ENCODE measurements around the gene BMP5. TPM values are rescaled to one million over a fixed set of nuclear protein-coding genes. Genes with fewer than 3 reads are reported as not detected.
"Not testable (repeated sequence)": the region's sequence is repeated elsewhere in the genome, so short reads cannot be mapped to it uniquely, and the experiment has no call there.

Gene BMP5
- total RNA-seq (2014; rRNA removed; shearing (Covaris generic)) = not detected in 2 replicates

DNA sequence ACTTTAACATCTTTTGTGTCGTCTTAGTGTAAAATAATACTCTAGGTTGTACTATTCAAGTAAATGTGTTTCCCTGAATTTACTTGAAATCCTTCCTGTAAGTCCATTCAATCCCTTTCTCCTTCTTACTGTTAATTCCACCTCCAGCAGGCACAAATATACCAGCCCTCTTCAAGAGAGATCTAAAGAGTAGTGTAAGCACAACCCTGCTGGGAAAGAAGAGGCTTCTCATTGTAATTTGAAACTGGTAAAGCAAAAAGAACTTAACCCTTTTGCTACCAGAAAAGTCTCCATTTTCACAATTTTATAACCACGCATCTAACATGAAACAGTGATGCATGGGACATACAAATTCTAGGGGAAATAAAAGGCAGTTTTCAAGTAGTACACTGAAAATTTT, at the start of gene BMP5:
Gene BMP5 (minus strand): TSS at position 191 of the 400 bp plus-strand sequence. CDS start 725 bp downstream, outside the sequence.
- no peak for DNase-seq (ENCODE audit: low spot score)

DNA sequence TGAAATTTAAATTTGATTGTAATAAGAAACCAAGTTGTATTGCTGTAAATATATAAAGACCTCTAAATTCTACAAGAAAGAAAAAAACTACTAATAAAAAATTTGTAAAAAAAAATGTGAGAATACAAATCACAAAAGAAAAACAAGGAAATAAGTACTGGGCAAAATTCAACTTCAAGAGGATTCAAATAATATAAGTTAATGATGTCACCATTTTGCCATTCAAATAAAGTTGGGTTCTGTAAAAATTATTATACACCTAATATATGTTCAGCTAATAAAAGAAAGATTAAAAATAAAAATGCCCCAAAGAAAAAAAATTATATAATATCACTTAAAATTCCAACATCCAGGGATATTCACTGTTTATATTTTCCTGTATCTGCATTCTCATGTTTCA, 47.0 kb upstream of the BMP5 start:
- no peak for DNase-seq (ENCODE audit: low spot score)

DNA sequence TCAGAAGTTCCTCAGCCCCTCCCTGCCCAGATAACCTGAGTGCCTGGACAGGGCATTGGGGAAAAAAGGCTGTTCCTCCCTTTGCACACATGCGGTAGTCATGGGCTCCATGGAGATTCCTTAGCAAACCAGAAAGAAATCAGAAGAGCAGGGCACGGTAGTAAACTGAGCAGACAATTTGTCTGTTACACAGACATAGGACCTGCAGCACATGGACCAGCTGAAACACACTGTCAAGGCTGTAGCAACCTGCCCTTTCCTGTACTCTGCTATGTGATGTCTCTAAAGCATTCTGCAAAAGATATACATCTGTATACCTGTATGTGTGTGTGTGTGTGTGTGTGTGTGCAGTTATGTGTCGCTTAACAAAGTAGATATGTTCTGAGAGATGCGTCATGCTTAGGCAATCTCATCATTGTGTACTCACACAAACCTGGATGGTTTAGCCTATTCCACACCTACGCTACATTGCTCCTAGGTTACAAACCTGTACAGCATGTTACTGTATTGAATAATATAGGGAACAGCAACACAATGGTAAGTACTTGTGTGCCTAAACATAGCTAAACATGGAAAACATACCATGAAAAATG, 44.4 kb upstream of the BMP5 start:
- DNase-seq (ENCODE audit: low spot score) = no peak

DNA sequence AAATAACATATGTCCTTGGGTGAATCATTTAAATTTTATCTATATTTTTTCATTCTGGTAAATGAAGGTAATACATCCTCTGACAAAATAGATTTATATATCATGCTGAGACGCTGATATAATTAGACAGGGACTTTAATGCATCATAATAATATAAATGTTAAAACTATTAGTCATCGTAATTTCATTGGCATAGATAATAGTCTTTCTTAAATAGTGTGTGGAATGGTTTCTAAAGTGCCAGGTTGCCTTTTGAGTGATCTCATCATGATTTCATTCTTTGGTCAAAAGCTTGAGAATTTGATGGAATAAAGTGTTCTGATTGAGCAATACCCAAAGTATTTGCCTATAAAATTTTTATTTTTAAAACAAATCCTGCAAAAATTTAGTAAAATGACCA, 43.2 kb upstream of the BMP5 start:
- no peak for DNase-seq (ENCODE audit: low spot score)

DNA sequence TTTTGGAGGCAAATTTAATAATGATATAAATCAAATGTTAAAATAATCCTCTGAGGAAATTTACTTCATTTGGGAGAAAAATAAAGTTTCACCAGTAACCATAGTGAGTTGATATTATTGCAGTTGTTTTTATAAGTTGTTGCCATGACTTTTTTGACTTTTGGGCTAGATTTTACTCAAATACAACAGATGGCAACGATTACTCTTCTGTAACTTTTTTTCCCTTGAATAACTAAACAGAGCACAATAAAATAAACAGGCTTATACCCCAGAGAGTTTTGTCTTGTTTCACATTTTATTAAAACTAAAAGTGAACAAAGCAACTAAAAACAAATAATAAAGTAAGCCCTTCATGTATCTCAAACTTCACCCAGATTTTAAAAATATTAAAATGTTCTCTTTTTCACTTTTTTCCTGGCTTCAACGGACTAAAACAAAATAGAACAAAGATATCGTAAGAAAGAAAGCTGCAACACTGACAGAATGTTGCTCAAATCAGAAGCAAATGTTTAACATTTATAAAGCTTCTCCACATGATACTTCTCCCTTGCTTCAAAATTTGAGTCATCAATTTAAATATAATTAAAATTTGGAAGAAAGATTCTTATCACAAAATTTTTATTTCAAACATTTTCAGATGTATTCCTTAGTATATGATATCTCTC, 42.5 kb upstream of the BMP5 start:
- DNase-seq (ENCODE audit: low spot score) = no peak

DNA sequence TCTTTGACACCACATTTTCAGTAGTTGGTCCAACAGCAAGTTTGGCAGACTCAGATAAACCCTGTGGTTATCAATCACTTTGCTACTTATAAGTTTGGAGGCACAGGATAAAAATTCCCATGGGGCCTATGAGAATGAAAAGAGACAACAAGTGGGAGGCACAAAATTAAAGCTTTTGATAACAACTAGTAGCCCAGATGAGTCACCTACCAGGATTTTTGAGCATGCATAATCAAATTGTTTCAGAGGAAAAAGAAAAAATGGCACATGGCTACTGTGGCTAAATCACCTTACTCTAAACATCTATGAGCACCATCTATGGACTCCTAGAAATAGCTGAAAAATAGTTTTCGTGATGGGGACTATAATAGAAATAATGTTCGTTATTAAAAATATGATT, 40.8 kb upstream of the BMP5 start:
- no peak for DNase-seq (ENCODE audit: low spot score)

DNA sequence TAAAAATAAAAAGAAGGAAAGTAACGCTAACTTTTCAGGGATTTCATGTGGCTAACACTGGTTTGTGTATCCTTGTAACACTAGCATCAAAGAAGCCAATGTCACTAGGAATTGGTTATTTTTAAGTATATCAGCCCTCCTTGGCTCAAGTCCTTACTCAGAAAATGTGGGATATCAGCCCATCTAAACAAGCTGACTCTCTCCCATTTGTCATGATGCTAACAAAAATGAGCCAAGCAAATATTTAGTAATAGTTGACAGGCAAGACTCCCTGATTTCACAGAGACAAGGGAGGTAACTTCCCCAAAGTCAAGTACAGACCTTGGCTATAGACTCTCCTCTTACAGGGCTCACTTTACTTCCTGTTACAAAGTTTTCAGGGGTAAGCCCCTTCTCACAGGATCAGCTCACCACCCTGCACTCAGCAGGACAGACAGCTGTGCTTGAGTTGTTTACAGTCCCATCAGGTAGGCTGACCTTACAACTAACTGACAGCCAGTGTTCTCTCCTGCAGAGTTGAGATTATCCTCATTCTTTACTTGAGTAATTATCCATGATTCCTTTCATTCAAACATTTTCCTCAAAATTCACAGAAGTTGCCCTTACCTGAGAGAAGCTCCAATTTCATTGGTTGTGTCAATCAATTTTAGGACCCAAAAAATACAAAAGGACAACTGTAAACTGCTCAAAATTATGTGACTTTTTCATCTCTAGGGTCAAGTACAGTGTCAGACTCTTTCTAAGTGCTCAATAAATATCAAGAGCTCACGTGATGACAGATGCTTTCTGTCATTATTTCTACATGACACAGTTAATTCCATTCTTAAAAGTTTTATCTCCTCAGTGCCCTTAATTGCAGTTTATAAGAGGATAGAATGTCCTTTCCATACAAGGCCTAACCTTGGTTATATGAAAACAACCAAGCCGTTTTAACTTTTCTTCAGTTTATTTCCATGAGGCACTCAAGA, 38.1 kb upstream of the BMP5 start:
- DNase-seq (ENCODE audit: low spot score) = no peak

DNA sequence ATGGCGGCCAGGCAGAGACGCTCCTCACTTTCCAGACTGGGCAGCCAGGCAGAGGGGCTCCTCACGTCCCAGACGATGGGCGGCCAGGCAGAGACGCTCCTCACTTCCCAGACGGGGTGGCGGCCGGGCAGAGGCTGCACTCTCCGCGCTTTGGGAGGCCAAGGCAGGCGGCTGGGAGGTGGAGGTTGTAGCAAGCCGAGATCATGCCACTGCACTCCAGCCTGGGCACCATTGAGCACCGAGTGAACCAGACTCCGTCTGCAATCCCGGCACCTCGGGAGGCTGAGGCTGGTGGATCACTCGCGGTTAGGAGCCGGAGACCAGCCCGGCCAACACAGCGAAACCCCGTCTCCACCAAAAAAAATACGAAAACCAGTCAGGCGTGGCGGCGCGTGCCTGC, 35.1 kb upstream of the BMP5 start:
- DNase-seq (ENCODE audit: low spot score) = not testable (repeated sequence)

DNA sequence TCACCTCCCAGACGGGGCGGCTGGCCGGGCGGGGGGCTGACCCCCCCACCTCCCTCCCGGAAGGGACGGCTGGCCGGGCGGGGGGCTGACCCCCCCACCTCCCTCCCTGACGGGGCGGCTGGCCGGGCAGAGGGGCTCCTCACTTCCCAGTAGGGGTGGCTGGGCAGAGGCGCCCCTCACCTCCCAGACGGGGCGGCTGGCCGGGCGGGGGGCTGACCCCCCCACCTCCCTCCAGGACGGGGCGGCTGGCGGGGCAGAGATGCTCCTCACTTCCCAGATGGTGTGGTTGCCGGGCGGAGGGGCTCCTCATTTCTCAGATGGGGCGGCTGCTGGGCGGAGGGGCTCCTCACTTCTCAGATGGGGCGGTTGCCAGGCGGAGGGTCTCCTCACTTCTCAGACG, 34.5 kb upstream of the BMP5 start:
- DNase-seq (ENCODE audit: low spot score) = not testable (repeated sequence)

DNA sequence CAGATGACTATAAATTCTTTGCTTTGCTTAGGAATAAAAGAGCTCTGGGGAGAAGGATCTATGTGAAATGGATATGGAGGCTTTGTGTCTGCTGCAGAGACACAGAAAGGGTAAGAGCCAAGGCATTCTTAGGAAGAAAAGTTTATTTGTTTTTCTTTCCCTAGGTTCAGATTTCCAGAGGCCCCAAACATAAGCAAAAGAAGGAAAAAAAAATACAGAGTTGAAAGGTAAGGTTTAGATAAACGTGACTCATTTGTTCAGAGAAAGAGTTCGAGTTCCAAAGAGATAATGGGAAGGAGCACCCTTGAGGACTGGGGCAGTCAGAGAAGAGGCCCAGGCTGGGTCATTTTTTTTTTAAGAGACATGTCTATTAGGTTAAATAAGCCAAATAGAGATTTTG, 27.4 kb upstream of the BMP5 start:
- no peak for DNase-seq (ENCODE audit: low spot score)

DNA sequence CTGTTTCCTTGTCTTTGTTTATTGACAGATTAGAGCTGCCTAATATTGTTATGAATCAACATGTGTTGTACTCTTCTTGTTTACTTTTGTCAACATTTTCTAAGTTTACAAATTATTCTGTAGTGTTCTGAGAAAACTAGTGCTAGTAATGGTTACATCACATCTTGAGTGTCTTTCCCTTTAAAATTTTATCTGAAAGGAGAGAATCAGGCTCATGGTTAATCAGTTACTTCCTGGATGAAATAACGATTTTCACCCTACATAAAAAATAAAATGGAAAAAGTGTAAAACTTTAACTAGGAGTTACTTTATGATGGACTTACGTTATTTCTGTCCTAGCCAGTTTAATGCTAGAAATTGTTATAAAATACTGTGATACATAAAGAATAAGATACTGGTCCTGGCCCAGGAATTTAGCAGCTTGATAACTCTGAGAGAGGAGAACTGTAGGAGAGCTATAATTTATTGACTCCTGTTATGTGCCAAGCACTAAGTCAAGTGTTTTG, 26.4 kb upstream of the BMP5 start:
- DNase-seq (ENCODE audit: low spot score) = no peak

DNA sequence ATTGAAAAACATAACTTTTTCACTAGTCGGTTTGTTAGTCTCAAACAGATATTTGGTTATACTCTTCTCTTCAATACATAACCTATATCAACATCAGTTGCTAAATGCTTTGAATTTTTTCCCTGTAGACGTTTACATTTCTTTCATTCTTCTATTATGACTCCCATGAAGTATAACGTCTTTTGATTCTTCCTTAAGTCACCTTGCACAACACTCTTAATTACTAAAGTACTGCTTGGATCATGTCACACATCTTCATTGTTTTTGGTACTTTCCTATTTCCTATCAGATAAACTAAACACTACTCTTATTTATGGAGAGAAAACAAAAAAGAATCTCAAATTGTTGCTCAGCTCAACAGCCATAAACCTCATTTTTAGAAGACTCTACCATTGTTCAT, 23.0 kb upstream of the BMP5 start:
- no peak for DNase-seq (ENCODE audit: low spot score)

DNA sequence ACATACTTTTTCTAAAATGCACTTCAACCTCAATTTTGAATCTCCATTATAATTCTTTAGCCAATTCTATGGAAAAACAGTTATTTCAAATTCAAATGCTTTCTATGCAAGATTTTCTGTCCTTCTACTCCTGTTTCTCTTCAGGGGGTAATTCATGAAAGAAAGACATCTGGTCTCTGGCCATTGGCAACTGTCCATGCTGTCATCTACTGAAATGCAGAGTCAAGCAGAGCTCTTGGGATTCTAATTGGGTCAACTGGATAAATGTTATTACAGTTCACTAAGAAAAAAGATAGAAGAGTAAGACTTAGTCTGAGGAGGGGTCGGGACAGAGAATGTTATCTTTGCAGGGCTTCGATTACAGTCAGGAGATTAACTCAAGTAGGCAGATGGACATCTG, 22.0 kb upstream of the BMP5 start:
- DNase-seq (ENCODE audit: low spot score) = no peak

DNA sequence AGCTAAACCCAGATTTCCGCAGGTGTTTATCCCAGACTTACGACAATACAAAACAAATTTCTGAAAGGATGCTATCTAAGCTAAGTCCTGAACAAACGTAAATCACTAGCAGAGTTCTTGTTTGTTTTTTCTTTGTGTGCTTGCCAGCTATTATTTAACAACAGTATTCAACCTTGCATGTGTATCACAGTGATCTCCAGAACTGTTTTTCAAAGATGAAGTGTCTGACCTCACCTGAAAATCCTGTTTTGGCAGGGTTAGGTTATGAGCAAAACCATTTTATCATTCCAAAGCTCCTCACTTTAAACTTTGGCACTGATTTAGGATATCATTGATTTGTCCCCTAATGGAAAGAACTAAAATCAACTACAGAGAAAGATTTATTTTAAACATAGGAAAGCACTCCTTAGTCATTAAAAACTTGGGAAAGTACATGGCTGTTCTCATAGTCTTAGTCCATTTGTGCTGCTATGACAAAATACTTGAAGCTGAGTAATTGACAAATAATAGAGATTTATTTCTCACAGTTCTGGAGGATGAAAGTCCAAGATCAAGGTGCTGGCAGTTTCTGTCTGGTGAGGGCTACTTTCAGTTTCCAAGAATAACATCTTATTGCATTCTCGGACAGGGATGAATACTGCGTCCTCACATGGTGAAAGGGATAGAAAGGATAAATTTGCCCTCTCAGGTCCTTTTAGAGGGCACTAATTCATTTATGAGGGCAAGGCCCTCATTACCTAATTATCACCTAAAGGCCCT, 20.8 kb upstream of the BMP5 start:
- no peak for DNase-seq (ENCODE audit: low spot score)

DNA sequence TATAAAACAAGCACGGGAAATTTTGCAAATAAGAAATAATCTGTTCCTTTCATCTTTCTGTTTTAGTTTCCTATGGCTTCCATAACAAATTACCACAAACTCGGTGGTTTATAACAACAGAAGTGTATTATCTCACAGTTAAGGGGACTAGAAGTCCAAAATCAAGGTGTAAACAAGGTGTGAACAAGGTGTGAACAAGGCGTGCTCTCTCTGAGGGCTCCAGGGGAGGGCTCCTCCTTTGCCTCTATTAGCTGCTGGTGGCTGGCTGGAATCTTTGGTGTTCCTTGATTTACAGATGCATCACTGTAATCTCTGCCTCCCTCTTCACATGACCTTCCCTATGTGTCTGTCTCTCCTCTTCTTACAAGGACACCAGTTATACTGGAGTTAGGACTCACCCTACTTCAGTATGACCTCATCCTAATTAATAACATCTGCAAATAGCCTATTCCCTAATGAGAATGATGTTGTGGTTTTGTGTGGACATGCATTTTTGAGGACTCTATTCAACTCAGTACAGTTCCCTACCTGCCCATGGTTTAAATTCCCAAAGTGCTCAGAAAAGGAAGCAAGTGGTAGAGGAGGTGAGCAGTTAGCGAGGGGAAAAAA, 17.5 kb upstream of the BMP5 start:
- DNase-seq (ENCODE audit: low spot score) = no peak

DNA sequence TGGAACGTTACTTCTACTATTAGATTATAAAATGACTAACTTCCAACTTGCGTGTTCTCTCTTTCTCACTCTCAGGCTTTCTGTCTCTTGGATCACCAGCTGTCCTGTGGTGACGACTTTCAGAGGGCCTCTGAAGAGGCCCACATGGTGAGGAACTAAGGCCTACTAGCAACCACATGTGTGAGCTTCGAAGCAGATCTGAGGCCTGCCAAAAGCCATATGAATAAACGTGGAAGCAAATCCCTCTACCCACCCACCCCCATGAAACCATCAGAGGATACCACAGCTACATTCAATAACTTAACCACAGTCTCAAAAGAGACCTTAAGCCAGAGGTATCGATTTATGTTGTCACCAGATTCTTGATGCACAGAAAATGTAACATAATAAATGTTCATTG, 13.5 kb upstream of the BMP5 start:
- no peak for DNase-seq (ENCODE audit: low spot score)

DNA sequence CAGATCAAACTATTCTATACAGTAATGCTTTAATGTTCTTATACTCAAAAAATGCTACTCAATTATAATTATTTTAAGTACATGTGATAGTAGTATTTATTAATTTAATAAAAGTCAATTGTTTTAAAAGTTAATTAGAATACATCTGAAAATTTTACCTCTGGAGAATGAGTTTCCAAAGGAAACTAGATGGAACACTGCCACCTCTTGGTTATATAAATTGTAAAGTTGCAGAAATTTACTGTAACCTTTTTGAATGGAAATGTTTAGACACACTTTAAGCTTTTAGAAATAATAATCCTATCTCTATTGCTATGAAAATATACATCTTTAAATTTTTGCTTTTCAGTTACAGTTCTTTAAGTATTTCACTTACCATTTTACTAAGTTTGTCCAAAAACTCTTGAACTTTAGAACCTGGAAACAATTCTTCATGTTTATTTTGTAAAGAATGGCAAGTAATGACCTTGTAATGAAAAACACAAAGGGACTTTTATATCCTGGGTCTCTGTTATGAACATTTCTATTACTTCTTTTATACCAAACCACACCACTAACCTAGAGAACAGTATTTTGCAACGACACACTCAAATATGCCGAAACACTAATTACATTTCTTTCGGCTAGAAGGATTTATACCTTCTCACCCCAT, 10.9 kb upstream of the BMP5 start:
- DNase-seq (ENCODE audit: low spot score) = peak; percentile 25

DNA sequence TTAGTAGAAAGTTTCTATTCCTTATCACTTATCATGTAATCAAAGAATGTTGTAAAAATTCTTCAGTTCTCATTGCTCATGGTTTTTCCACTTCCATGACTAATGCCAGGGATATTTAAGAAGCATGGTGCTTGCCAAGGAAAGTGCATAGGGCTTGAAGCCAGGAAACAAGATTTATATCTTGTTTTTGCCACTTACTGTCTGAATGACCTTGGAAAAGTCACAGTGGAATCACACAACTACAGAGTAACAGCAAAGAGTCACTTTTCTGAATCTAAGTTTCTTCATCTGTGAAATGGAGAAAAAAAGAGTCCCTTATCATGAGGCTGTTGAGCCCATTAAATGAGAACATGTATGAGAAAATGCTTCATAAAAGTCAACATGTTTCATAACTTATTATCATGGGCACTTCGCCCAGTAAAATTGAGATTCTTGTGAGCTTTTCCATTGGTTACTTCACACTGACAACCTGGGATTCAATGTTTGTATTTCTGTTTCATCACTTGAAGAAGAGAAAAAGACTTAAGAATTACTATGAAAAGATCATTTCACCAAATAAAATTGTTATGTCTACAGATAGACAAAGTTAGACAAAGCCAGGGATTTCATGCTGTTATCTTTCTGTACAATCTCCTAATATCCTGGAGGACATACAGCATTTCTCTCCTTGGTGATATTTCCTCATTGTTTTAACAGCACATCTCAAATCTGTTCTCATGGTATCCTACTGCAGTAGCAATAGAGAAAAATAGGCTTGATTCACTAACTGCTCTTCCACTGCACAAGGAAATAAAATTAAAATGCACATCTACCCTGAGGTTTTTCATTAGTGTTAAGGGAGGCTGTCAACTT, 7.6 kb upstream of the BMP5 start:
- peak; percentile 60 for DNase-seq (ENCODE audit: low spot score)

DNA sequence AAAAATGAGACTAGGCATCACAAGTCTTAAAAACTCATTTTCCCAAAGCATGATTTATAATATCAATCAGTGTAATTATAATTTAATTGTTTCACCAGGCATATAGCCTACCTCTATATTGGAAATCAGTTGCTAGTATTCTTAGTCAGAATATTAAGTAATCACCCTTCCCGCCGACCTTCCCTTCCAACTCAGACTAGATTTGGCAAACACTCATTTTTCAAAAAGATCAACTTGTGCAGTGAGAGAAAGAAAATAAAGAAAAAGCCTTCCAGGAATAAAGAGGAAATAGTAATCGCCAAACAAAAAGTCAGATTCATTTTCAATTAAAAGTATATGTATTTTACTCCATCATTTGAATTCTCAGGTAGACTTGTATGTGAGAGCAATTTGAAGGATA, 1.9 kb upstream of the BMP5 start:
- no peak for DNase-seq (ENCODE audit: low spot score)

DNA sequence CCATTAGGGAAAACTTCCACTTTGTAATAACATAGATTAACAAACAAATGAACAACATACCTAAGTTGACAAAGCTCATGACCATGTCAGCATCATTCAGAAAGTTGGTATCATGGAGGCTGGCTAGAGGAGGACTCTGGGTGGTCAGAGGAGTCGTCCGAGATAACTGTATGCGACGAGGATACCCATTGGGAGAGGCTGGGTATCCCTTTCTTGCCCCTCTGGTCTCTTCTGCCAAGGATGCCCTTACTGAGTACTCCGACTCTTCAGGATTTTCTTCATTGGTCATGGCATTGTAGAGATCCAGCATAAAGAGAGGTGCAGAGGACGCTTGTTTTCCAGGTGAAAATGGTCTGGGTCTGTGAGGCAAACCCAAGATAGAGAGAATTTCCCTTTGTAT, 1.1 kb downstream of the BMP5 start:
- no peak for DNase-seq (ENCODE audit: low spot score)

All from HT-29 (cell line).